ENCODE results near the gene GUCY2C. TPM values are rescaled to one million over a fixed set of nuclear protein-coding genes. Genes with fewer than 3 reads are reported as not detected.

Gene GUCY2C
- total RNA-seq, 1 experiment from 2014 or later, result 1.9 TPM

DNA sequence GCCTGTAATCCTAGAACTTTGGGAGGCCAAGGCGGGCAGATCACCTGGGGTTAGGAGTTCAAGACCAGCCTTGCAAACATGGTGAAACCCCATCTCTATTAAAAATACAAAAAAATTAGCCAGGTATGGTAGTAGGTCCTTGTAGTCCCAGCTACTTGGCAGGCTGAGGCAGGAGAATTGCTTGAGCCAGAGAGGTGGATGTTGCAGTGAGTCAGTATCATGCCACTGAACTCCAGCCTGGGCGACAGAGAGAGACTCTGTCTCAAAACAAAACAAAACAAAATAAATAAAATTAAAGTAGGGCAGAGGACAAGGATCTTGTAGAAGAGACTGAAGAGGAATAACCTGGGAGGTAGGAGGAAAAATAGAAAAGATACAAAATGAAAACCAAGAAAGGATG lies 45.5 kb upstream of the GUCY2C start:
- no peak overlapping the region for H4K5ac ChIP-seq (ENCODE audit: insufficient read length, low read depth, low read length)
- no peak overlapping the region for H3K4me2 ChIP-seq (ENCODE audit: insufficient read depth, insufficient read length, low read length)
- H3K18ac ChIP-seq (ENCODE audit: insufficient read length, low read depth, low read length), result no peak overlapping the region
- Mint-ChIP-seq H3K9me3 (peaks cover 46 to 48% of the 10 kb centered on the region in 2 experiments), H3K4me1 (no peaks in the 10 kb centered on the region), H3K36me3 (ENCODE audit: insufficient read depth in 1 of 3, low read depth in 3 of 3) (peaks cover 29 to 54% (median 40%) of the 10 kb centered on the region in 3 experiments), H3K27me3 (ENCODE audit: low read depth) (no peaks in the 10 kb centered on the region), H3K27ac (no peak overlapping the region), H3K4me3 (no peak overlapping the region)
- no peaks in the 10 kb centered on the region for H3K4me1 ChIP-seq (ENCODE audit: insufficient read depth, low read length)
- no peak overlapping the region for H3K4ac ChIP-seq (ENCODE audit: low read depth, low read length)
- H2BK120ac ChIP-seq (ENCODE audit: low read depth, low read length, poor library complexity, severe bottlenecking), result no peak overlapping the region
- H2BK20ac ChIP-seq (ENCODE audit: low read depth, low read length, poor library complexity, severe bottlenecking), result no peak overlapping the region
- no peaks in the 10 kb centered on the region for H3K79me1 ChIP-seq (ENCODE audit: insufficient read depth, low read depth, low read length, poor library complexity, severe bottlenecking)
- H3K27ac ChIP-seq (ENCODE audit: insufficient read length, low read depth, low read length), result no peak overlapping the region
- no peak overlapping the region for H2BK15ac ChIP-seq (ENCODE audit: low read depth, low read length)
- no peak overlapping the region for H3K9ac ChIP-seq (ENCODE audit: extremely low read depth, insufficient read length, low read length)
- H3K23me2 ChIP-seq (ENCODE audit: insufficient read length, low read depth, low read length, poor library complexity, severe bottlenecking), result no peaks in the 10 kb centered on the region
- H3K27me3 ChIP-seq (ENCODE audit: insufficient read depth, low read length), result no peaks in the 10 kb centered on the region
- H4K20me1 ChIP-seq (ENCODE audit: control insufficient read depth, insufficient read depth, insufficient read length), result no peaks in the 10 kb centered on the region
- H3K23ac ChIP-seq (ENCODE audit: insufficient read length, low read depth, low read length), result no peak overlapping the region
- no peak for DNase-seq
- H2AK5ac ChIP-seq (ENCODE audit: insufficient read length, low read length), result no peak overlapping the region
- no peaks in the 10 kb centered on the region for H3K79me2 ChIP-seq (ENCODE audit: insufficient read depth, low read length)
- peaks cover 20% of the 10 kb centered on the region for H3K9me3 ChIP-seq (ENCODE audit: control insufficient read depth, low read depth, low read length)
- TF ChIP-seq, protein P1, sequence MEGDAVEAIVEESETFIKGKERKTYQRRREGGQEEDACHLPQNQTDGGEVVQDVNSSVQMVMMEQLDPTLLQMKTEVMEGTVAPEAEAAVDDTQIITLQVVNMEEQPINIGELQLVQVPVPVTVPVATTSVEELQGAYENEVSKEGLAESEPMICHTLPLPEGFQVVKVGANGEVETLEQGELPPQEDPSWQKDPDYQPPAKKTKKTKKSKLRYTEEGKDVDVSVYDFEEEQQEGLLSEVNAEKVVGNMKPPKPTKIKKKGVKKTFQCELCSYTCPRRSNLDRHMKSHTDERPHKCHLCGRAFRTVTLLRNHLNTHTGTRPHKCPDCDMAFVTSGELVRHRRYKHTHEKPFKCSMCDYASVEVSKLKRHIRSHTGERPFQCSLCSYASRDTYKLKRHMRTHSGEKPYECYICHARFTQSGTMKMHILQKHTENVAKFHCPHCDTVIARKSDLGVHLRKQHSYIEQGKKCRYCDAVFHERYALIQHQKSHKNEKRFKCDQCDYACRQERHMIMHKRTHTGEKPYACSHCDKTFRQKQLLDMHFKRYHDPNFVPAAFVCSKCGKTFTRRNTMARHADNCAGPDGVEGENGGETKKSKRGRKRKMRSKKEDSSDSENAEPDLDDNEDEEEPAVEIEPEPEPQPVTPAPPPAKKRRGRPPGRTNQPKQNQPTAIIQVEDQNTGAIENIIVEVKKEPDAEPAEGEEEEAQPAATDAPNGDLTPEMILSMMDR (conservative IDR thresholded peaks at IDR 0.05), result no peak
- H3K14ac ChIP-seq (ENCODE audit: insufficient read depth, low read length), result no peak overlapping the region
- no peak overlapping the region for H3K56ac ChIP-seq (ENCODE audit: insufficient read length, low read depth, low read length)
- WGBS (ENCODE audit: extremely low coverage, insufficient read length, low lambda C conversion rate), result no CpG with 5 or more reads among the region's 2 CpGs
- H4K8ac ChIP-seq (replicated peaks; ENCODE audit: insufficient read length, low read depth, low read length), result no peak overlapping the region
- no peak overlapping the region for H3T11ph ChIP-seq (ENCODE audit: low read length)
- no peak overlapping the region for H2BK12ac ChIP-seq (ENCODE audit: insufficient read length, low read depth, low read length)
- no peak overlapping the region for H2AFZ ChIP-seq (ENCODE audit: low read length)
- H4K91ac ChIP-seq (ENCODE audit: insufficient read length, low read depth, low read length), result no peak overlapping the region
- H2BK5ac ChIP-seq (ENCODE audit: insufficient read length, low read length), result no peak overlapping the region

All from H9 (cell line).